GM18499 (cell line): ENCODE results near the gene LRRK1.

ENCODE experiments used
- ATAC-seq: cut with Tn5 transposase; IDR thresholded peaks from one replicate; pipeline ENCODE4 v1.9.1; 2021; ENCODE audit warnings: moderate number of reproducible peaks; ENCODE audit not compliant: insufficient read depth, unreplicated experiment

LRRK1 gene, protein sequence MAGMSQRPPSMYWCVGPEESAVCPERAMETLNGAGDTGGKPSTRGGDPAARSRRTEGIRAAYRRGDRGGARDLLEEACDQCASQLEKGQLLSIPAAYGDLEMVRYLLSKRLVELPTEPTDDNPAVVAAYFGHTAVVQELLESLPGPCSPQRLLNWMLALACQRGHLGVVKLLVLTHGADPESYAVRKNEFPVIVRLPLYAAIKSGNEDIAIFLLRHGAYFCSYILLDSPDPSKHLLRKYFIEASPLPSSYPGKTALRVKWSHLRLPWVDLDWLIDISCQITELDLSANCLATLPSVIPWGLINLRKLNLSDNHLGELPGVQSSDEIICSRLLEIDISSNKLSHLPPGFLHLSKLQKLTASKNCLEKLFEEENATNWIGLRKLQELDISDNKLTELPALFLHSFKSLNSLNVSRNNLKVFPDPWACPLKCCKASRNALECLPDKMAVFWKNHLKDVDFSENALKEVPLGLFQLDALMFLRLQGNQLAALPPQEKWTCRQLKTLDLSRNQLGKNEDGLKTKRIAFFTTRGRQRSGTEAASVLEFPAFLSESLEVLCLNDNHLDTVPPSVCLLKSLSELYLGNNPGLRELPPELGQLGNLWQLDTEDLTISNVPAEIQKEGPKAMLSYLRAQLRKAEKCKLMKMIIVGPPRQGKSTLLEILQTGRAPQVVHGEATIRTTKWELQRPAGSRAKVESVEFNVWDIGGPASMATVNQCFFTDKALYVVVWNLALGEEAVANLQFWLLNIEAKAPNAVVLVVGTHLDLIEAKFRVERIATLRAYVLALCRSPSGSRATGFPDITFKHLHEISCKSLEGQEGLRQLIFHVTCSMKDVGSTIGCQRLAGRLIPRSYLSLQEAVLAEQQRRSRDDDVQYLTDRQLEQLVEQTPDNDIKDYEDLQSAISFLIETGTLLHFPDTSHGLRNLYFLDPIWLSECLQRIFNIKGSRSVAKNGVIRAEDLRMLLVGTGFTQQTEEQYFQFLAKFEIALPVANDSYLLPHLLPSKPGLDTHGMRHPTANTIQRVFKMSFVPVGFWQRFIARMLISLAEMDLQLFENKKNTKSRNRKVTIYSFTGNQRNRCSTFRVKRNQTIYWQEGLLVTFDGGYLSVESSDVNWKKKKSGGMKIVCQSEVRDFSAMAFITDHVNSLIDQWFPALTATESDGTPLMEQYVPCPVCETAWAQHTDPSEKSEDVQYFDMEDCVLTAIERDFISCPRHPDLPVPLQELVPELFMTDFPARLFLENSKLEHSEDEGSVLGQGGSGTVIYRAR (N-terminal part only)

DNA sequence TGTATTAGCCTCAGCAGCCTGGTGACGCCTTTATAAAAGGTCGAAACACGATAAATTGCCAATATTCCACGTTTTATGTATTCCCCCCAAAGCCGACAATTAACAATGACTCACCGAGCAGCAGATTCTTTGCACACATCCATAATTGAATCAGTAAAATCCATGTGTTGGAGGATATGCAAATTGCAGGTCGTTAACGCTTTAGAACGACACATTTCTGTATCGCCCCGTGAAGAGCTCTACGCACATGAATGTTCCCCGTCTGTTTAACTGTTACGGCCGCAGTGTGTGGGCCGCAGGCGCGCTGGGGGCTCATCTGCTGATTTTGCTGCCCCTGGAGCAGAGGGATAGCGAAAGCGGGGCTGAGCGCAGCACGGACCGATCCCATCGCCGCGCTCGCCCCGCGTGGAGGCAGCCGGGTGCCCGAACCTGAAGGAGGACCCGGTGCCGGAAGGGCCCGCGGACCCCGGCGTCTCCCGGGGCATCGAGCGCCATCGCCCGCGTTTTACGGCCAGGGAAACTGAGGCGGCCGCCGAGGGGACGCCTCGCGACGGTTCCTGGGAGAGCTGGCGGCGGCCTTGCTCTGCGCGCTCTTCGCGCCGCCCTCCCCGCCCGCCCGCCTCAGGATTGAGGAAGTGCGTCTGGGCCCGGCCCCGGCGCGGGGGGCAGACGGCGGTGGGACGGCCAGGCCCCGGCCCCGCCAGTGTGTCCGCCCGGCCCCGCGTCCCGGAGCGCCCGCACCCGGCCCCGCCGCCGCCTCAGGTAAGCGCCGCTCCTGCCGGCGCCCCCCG lies at the start of gene LRRK1:
LRRK1 (plus strand) TSS at position 668 of the 791 bp plus-strand sequence. CDS start 5,276 bp downstream, outside the sequence.
- ATAC-seq: no peak

DNA sequence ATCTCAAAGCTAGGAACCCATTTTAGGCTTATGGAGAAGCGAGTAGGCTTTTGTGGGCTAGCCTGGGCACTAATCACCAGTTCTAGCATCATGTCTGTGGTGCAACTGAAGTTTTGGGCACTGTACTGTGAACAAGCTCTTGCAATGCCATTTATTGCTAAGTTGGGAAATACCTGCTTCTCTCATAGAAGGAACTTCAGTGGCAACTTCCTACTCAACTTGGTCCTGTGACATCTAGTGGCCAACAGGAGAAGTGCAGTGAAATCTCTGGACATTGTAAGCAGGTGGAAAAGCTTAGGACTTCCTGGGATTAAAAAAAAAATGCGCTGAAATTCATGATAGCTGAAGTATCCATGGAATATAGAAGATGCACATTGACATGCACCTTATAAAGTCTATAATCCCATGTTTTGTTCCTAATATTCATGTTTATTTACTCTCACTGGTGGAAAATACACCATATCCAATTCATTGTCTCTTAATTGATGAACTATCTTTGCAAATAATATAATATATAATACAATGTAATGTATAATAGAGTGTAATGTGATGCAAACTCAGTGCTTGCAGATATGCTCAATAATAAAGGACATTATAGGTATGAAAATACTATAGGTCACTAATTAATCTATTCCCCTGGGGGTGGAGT lies 46.0 kb upstream of the LRRK1 start:
- no peak for ATAC-seq

DNA sequence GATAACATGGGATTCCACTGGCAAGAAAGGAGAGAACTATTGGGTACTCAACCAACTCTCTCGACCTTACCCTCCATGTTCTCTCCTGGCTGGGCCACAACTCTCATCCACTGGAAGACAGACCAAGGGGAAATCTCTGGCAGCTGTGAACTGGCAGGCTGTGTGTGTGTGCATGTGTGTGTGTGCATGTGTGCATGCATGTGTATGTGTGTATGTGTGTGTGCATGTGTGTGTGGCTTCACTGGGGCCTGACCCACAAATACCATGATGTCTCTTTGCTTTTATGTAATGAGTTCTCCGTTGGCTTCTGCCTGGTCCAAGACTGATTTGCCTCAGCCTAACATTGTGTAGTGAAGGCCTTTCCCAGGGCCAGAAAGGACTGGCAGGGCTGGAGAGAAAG lies 43.7 kb upstream of the LRRK1 start:
- no peak for ATAC-seq

DNA sequence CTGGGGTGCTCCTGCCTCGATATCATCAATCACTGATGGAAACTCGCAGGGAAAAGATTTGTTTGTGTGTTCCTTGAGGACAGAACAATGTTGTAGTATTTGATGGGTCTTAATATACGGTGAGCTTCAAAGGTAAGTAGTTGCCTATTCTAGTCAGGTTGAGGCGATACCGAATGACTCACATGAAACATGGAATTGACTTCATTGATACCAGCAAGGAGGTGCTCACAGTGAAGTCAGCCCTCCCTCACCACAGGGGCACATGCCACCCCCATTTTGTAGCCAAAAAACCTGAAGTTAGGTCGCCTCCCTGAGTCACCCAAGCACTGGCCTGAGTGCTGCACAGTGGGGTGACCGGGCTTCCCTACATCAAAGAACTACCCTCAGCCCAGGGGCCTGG lies 43.2 kb upstream of the LRRK1 start:
- no peak for ATAC-seq

DNA sequence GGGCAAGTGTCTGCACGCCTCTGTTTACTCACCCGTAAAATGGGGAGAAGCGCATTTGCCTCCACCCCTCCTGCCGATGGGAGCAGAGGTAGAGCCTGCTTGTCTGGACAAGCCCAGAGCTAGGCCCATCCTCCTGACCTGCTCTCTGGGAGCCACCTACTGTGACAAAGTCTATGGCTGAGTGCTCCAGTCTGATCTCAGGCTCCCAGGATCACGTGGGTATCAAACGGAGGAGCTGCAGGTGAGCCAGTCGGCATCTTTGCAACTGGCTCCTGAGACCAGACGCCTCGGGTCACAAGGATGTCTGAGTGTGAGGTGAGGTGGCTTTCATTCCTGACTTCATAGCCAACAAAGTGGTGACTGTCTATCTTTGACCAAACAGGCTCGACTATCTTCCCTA lies 41.6 kb upstream of the LRRK1 start:
- no peak for ATAC-seq

DNA sequence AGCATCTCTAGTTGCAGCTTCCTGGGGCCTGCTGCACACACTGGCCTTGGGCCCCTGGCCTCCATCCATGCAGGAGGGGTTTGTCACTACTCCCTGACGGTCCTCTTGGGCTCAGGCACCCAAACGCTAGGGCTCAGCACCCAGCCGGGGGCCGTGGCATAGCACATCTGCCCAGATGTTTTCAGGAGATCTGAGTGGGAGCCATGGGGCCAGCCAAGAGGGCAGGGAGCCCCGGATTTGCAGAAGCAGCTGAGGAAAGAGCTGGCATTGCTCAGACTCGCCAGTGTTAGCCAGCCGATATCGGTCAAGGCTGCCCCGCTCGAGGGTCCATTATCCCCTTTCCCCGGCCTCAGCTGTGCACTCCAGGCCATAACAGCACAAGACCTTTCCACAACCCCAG lies 41.0 kb upstream of the LRRK1 start:
- ATAC-seq: no peak

DNA sequence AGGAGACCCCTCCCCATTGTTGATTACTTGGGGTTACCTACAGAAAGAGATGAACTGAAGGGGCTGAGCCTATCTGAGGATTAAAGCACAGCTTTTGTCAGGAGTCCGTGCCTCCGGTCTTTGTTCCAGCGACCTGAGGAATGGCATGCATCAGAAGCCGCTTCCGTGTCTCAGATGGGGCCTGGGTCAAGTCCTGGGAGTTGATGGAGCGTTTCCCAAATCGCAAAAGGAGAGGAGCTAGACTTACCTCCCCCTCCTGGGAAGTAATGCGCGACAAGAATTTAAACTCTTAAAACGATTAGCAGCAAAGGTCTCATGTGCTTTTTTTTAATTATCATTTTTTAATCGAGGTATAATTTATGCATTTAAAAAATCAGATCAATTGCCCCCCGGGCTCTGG lies 40.5 kb upstream of the LRRK1 start:
- ATAC-seq: no peak

DNA sequence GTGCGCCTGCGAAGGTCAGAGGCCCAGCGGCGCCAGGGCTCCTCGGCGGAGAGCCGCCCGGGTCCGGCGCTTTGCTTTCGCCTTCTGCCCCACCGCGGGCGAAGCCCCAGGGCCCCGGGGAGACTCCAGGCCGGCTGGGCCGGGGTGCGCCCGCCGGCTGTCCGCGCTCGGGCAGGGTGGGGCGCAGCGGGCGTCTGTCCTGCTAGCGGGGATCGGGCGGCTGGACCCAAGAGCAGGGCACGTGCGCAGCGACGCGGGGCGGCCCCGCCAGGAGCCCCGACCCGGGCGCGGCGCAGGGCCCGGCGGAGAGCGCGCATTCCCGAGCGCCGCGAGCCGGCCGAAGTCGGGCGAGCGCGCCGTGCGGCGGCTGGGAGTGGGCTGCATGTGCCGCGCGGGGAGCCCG lies 40.1 kb upstream of the LRRK1 start:
- ATAC-seq: no peak

DNA sequence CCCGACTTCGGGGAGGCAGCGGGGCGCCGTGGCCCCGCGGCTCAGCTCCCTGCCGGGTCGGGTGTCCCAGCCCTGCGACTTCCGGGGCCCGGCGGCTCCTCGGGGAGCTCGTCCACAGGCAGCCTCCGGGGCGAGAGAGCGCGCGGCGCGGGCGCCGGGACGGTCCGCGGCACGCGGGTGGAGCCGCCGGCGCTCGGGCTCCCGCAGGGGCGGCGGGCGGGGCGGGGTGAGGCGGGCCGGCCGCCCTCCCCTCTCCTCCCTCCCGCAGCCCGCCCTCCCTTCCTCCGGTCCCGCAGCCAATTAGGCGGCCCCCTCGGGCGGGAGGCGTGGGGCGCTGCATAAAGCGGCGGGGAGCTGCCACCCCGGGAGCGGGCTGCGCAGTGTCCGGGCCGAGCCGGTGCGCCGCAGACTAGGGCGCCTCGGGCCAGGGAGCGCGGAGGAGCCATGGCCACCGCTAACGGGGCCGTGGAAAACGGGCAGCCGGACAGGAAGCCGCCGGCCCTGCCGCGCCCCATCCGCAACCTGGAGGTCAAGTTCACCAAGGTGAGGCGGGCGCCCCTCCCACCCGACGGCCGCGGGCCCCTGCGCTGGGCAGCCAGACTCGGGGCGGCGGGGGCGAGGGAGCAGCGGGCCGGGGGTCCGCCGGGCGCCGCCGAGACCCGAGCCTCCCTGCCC lies 39.6 kb upstream of the LRRK1 start, which contains the start of gene ALDH1A3:
ALDH1A3 (plus strand) TSS at position 368 of the 675 bp plus-strand sequence; CDS start at position 445, 77 bp downstream.
- ATAC-seq: no peak

DNA sequence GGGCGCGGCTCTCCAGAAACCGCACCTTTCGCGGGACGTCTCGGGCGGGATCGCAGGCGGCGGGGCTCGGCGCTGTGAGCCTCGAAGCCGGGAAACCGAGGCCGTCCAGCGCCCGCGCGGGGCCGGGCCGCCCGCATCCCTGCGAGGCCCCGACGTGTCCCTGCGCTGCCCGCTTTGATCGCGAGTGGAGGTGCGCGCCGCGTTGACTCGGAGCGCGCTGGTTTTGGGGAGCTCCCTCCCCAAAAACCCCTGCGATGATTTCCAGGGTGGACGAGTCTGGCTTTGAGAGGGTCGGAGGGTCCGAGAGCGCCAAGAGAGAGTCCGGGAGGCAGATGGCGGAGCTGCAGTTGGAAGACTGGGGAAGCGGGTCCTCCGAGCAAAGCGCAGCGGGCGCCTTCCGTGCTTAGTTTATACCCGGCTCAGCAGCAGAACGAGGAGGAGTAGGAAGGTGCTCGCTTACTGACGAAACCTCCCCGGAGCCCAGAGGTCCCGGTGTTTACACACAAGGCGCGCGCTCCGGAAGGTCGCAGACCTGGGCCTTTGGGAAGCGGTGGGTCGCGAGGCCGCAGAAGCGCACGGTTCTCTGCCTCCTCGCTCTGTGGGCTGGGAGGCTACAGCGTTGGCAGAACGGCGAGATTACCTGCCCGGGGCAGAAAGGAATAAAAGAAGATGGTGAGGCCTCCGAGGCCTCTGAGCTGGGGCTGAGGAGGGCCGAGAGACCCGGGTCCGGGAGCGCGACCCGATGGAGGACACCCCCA lies 38.8 kb upstream of the LRRK1 start:
- ATAC-seq: no peak

DNA sequence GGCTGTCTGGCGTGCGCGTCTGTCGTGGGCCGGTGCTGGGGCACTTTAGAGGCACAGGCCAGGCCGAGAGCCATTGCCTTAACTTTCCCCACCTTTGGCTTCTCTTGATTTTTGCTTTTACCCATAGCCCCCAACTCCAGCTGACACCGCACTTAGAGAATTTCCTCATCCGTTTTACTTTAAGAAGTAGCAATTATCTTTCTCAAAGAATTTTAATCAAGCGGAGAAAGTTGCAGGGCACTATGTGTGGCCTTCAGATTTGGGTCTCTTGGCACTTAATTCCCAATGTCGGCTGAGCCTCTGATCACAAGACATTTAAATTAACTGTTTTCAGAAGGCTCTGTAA lies 38.3 kb upstream of the LRRK1 start:
- no peak for ATAC-seq

DNA sequence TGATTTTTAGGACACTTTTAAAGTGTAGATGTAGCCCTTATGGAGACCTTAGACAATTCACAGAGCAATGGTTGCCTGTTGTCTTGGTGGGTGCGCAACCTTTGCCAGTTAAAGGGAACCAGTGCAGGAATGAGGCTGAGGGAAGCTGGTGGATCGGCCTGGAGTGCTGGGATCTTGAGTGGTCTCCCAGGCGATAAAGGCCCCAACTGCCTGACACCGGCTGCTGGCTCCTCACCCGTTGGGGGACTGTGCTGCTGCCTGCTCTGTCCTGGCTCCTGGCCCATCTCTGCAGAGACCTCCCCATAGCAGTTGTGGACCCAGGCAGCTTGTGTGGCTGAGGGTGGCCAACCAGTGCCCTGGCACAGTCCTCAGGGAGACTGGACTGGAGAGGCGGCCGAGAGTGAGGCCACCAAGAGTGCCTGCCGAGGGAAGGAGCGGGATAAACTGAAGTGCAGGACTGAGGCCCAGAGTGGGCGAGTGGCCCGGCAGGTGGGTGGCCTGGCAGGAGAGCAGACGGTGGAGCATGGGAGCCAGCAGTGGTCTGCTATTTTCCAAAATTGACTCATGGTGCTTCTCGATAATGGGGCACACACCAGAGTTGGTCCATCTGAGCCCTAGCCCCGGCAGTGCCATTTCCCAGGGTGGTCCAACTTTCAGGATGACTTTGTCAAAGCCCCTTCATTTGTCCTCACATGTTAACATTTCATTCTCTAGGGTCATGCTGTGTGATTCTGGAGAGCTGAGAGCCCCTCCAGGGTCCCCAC lies 37.4 kb upstream of the LRRK1 start:
- no peak for ATAC-seq

DNA sequence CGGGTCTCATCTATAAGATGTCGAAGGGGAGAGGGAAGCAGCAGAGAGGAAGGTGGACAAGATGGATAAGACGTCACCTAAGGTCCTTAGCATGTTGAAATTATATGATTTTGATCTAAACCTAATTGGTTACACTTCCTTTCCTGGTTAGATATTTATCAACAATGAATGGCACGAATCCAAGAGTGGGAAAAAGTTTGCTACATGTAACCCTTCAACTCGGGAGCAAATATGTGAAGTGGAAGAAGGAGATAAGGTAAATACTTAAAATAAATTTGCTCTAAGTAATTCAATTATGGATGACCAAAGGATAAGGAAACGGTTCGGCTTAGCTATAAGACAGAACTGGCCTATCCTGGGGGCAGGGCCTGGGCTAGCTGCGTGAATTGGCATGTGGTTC lies 34.0 kb upstream of the LRRK1 start:
- no peak for ATAC-seq

DNA sequence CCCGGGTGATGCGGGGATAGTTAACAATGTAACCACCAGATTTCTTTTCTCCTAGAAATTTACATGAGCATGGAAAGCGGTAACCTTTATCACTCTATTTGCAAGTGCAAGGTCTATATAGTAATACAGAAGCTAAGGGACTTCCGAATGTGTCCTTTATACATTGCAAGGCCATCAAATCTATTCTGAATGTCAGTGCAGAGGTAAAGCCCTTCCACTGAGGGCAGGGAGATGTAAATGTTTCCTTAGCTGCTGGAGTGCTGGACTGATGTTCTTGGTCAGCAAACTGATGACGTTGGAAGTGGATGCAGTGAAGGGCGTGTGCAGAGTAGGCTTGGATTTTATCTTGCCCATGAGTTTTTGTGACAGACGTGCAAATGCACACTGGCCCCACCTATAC lies 33.3 kb upstream of the LRRK1 start:
- ATAC-seq: no peak

DNA sequence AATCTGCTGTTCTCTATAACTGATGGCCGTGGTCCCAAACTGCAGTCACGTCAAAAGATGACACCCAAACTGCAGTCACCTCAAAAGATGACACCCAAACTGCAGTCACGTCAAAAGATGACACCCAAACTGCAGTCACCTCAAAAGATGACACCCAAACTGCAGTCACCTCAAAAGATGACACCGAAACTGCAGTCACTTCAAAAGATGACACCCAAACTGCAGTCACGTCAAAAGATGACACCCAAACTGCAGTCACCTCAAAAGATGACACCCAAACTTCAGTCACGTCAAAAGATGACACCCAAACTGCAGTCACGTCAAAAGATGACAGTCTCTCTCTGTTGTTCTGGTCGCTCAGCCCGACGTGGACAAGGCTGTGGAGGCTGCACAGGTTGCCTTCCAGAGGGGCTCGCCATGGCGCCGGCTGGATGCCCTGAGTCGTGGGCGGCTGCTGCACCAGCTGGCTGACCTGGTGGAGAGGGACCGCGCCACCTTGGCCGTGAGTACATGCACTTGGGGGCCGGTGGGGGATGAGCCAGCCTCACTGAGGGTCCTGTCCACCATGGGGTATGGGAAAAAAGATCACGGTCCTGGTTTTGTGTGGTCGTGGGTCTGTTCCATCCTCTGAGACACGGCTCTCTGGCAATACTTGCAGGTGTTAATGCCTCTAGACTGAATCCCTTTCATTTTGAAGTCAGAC lies 31.8 kb upstream of the LRRK1 start:
- no peak for ATAC-seq

DNA sequence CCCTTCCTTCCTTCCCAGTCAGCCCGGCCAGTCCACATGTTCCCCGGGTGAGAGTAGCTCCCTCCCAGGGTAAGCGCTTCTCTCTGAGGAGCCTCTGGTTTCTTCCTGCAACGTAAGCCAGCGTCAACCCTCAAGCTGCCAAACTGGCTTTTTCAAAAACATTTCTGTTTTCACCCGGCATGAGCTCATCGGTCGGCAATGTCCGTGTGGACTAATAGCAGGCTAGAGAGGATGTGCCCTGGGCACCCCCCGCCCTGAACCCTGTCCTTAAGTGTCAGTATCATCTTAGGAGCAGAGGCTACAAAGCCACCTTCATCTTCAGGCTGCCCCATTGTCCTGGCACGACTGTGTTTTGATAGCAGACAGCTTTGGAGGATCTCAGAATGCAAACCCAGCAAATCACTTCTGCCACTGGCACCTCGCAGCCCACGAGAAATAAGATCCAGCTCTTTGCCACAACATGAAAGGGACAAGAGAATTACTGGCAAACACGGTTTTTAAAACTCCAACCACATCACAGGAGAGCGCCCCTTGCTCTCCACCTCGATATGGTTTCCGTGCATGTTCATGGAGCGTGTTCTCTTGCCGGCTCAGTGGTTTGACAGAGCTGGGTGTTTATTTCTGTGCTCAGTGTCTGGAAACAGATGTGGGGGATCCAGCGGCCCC lies 29.6 kb upstream of the LRRK1 start:
- no peak for ATAC-seq
